IMR-90 (cell line): Measurements from ENCODE around the gene TBX3. TPM values are rescaled to one million over a fixed set of nuclear protein-coding genes. Genes with fewer than 3 reads are reported as not detected.

Experiments used
- ATAC-seq: fragments of 200-7000 bp; cut with Tn5 transposase; 2 replicates; pipeline ENCODE4 v1.9.1; 2020; ENCODE audit warnings: low read depth, mild to moderate bottlenecking, moderate library complexity
- BruUV-seq: library from RNA; stranded (reverse); fragments of 400-500 nt; replicated peaks from 2 replicates; lab custom pipeline; 2021; lab: Mats Ljungman, UMichigan
- CTCF ChIA-PET: fragments of 300-600 bp; formaldehyde crosslinking; extraction: SDS; loops from one replicate; lab custom pipeline; 2021; ENCODE audit warnings: antibody characterized with exemption; lab: Yijun Ruan, JAX
- POLR2A ChIA-PET: fragments of 300-600 bp; sonication (Branson Sonifier 250); formaldehyde crosslinking; loops from one replicate; lab custom pipeline; 2022; ENCODE audit warnings: antibody characterized with exemption; ENCODE audit not compliant: unreplicated experiment; lab: Charles Lee
- DNase-seq: peaks from one replicate; pipeline ENCODE4 v3.0.0; 2013
- H2AFZ ChIP-seq: replicated peaks from 2 replicates; pipeline ENCODE3; 2013; ENCODE audit warnings: low read length, mild to moderate bottlenecking; ENCODE audit not compliant: poor library complexity
- H2AK5ac ChIP-seq: 2 replicates; pipeline ENCODE4 v1.6.1; 2013; ENCODE audit warnings: low read depth, low read length, inconsistent platforms
- H2AK9ac ChIP-seq: replicated peaks from 2 replicates; pipeline ENCODE3; 2013; ENCODE audit warnings: mild to moderate bottlenecking, low read depth, low read length, moderate library complexity; ENCODE audit not compliant: poor library complexity
- H2BK120ac ChIP-seq: 2 replicates; pipeline ENCODE4 v1.6.1; 2013; ENCODE audit warnings: low read depth, low read length, inconsistent platforms
- H2BK15ac ChIP-seq: 3 replicates; pipeline ENCODE4 v1.6.1; 2013; ENCODE audit warnings: low read depth, low read length, inconsistent platforms
- H2BK20ac ChIP-seq: 2 replicates; pipeline ENCODE4 v1.6.1; 2013; ENCODE audit warnings: low read depth, mild to moderate bottlenecking, inconsistent platforms, low read length, moderate library complexity
- H2BK5ac ChIP-seq: 2 replicates; pipeline ENCODE4 v1.6.1; 2013; ENCODE audit warnings: mild to moderate bottlenecking, low read depth, low read length, inconsistent platforms; ENCODE audit not compliant: poor library complexity, severe bottlenecking
- H3K14ac ChIP-seq: replicated peaks from 2 replicates; pipeline ENCODE4 v1.6.1; 2013; ENCODE audit warnings: low read depth, low read length, inconsistent platforms
- H3K18ac ChIP-seq: 2 replicates; pipeline ENCODE4 v1.6.1; 2013; ENCODE audit warnings: low read depth, low read length, control low read depth
- H3K23ac ChIP-seq: 2 replicates; pipeline ENCODE4 v1.6.1; 2013; ENCODE audit warnings: low read depth, low read length, inconsistent platforms
- H3K27ac ChIP-seq: 2 replicates; pipeline ENCODE4 v1.5.1; 2013; ENCODE audit warnings: mild to moderate bottlenecking, control low read depth, low read length; ENCODE audit not compliant: insufficient read depth
- H3K27me3 ChIP-seq: 2 replicates; pipeline ENCODE4 v1.6.1; 2013; ENCODE audit warnings: low read length; ENCODE audit not compliant: control insufficient read depth, insufficient read depth
- H3K36me3 ChIP-seq: 2 replicates; pipeline ENCODE4 v1.6.1; 2013; ENCODE audit warnings: low read length, mixed read lengths; ENCODE audit not compliant: control insufficient read depth, insufficient read depth
- H3K4ac ChIP-seq: 2 replicates; pipeline ENCODE4 v1.6.1; 2013; ENCODE audit warnings: low read depth, low read length, inconsistent platforms
- H3K4me1 ChIP-seq: 2 replicates; pipeline ENCODE4 v1.6.1; 2013; ENCODE audit warnings: low read length, mixed read lengths; ENCODE audit not compliant: control insufficient read depth, insufficient read depth
- H3K4me2 ChIP-seq: 2 replicates; pipeline ENCODE4 v1.6.1; 2013; ENCODE audit warnings: low read depth, mild to moderate bottlenecking, control low read depth, low read length, moderate library complexity
- H3K4me3 ChIP-seq: 2 replicates; pipeline ENCODE4 v1.5.1; 2013; ENCODE audit warnings: low read depth, mild to moderate bottlenecking, control low read depth, low read length, moderate library complexity; ENCODE audit not compliant: insufficient read depth
- H3K56ac ChIP-seq: 2 replicates; pipeline ENCODE4 v1.6.1; 2013; ENCODE audit warnings: low read length, inconsistent platforms; ENCODE audit not compliant: insufficient read depth; ENCODE audit errors: extremely low read depth
- H3K79me1 ChIP-seq, 2 experiments: 2 replicates each; pipeline ENCODE4 v1.6.1; 2013; ENCODE audit warnings: low read length in 2 of 2, inconsistent platforms in 1 of 2, low read depth in 1 of 2
- H3K9ac ChIP-seq: 2 replicates; pipeline ENCODE4 v1.6.1; 2013; ENCODE audit warnings: low read depth, low read length, control low read depth
- H3K9me1 ChIP-seq: 2 replicates; pipeline ENCODE4 v1.6.1; 2013; ENCODE audit warnings: low read length, inconsistent platforms; ENCODE audit not compliant: insufficient read depth
- H3K9me3 ChIP-seq: 2 replicates; pipeline ENCODE4 v1.6.1; 2013; ENCODE audit warnings: low read length; ENCODE audit not compliant: control insufficient read depth, insufficient read depth
- H4K20me1 ChIP-seq: 2 replicates; pipeline ENCODE4 v1.6.1; 2013; ENCODE audit warnings: low read length, inconsistent platforms; ENCODE audit not compliant: insufficient read depth
- H4K5ac ChIP-seq: 2 replicates; pipeline ENCODE4 v1.6.1; 2013; ENCODE audit warnings: mild to moderate bottlenecking, low read depth, low read length, control low read depth
- H4K8ac ChIP-seq, 2 experiments: 2 replicates each; pipeline ENCODE4 v1.6.1; 2013; ENCODE audit warnings: low read depth in 2 of 2, low read length in 2 of 2, control low read depth in 1 of 2, inconsistent platforms in 1 of 2
- H4K91ac ChIP-seq: 2 replicates; pipeline ENCODE4 v1.6.1; 2013; ENCODE audit warnings: low read depth, low read length, inconsistent platforms; ENCODE audit not compliant: insufficient read depth
- BHLHE40 ChIP-seq: fragments of 150-350 bp; IDR thresholded peaks from 2 replicates; pipeline ENCODE4 v1.6.1; 2016; ENCODE audit warnings: mild to moderate bottlenecking, low read depth, low read length
- CEBPB ChIP-seq: IDR thresholded peaks from 2 replicates; pipeline ENCODE4 v1.6.1; 2012; ENCODE audit warnings: low read depth, low read length, improper control_type of control experiment
- CHD1 ChIP-seq: IDR thresholded peaks from 2 replicates; pipeline ENCODE4 v1.6.1; 2012; ENCODE audit warnings: low read depth, low read length, improper control_type of control experiment
- MXI1 ChIP-seq: IDR thresholded peaks from 2 replicates; pipeline ENCODE4 v1.6.1; 2012; ENCODE audit warnings: low read depth, mild to moderate bottlenecking, low read length, moderate library complexity, borderline replicate concordance
- RCOR1 ChIP-seq: IDR thresholded peaks from 2 replicates; pipeline ENCODE4 v1.6.1; 2012; ENCODE audit warnings: mild to moderate bottlenecking, low read length, improper control_type of control experiment; ENCODE audit not compliant: insufficient replicate concordance
- RFX5 ChIP-seq: IDR thresholded peaks from 2 replicates; pipeline ENCODE4 v1.8.0; 2012; ENCODE audit warnings: low read depth, mild to moderate bottlenecking, low read length, moderate library complexity
- WGBS, 2 experiments: methylation state at CpG; one replicate each; pipeline versions ENCODE4 v1.1.5 to v1.1.7; 2013; ENCODE audit warnings: missing lambda C conversion rate in 2 of 2; ENCODE audit not compliant: insufficient read length in 1 of 2; ENCODE audit errors: extremely low coverage in 2 of 2; 5-methylcytosine and 5-hydroxymethylcytosine counted together
- dilution Hi-C: fragments of 300-500 bp; cut with HindIII; formaldehyde crosslinking; loops from one replicate; pipeline ENCODE4 v1.14.3; 2018; ENCODE audit warnings: low sequenced_read_pairs; ENCODE audit not compliant: unreplicated experiment
- in situ Hi-C: fragments of 300-500 bp; cut with MboI; formaldehyde crosslinking; loops from 3 replicates; pipeline ENCODE4 v1.14.3; 2019; ENCODE audit warnings: low sequenced_read_pairs, inconsistent platforms, mixed read lengths
- intact Hi-C: fragments of 100-400 bp; cut with micrococcal nuclease; formaldehyde crosslinking; loops from 2 replicates; pipeline ENCODE4 v1.10.0; 2022
- polyA plus RNA-seq, 3 experiments: library from polyadenylated mRNA; depleted of rRNA; stranded (reverse); fragments of >200 nt; gene quantifications; 2 replicates each; pipeline ENCODE4 v1.2.3, GENCODE V29; 2012; ENCODE audit warnings: low replicate concordance in 1 of 3
- total RNA-seq: library from RNA; depleted of rRNA; stranded (reverse); fragments of >200 nt; gene quantifications from 2 replicates; pipeline ENCODE4 v1.2.3, GENCODE V29; 2012
- TF ChIP-seq, protein P1 (sequence below): fragments of 150-350 bp; IDR thresholded peaks from 2 replicates; pipeline ENCODE4 v1.6.1; 2016; ENCODE audit warnings: low read depth, mild to moderate bottlenecking, low read length, moderate library complexity, borderline replicate concordance

The TBX3 gene
- total and polyA plus RNA-seq, 2 of the 4 experiments (the other 2 are of a cell fraction): 15.8 to 44.9 TPM

DNA sequence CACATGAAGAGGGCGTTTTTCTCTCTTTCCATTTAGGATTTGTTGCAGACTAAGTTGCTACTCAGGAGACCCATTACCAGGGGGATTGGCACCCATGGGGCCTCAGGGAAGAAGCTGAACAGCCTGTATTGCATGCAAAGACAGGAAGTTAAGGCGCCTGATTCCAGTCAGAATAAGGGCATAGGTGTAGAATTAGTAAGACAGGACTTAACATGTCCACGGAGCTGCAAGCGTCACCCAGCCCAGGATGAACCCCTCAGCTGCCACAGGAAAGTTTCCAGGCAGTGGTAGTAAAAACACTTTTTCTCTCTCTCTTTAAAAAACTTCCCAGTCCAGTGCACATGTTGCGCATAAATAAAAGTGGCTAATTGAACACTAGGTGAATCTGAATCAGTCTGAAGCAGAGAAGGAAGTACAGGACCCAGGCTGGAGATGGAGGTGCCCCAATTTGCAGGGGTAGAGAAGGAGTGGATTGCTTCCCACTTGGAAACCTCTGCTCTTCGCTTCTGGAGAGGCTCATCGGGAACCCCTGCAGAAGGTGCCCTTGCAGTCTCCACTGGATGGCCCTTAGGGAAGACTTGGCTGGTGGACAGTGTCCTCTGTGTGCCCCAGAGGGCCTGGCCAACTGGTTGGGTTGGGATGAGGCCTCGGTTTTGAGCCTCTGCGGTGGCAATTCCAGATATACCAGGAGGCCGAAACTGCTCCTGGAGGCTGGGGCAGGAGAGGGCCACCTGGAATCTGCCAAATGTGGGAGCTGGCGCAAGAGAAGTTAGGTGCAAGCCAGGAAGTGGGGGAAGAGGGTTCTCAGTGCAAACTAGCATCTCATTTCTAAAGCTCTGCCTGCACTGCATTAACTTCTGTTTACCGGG is 10.7 kb upstream of the TBX3 start (continued):
- TF ChIP-seq RCOR1: no peak
- no peak for TF ChIP-seq BHLHE40

GRCh38 chr12:114693532-114693931 is 9.6 kb upstream of the TBX3 start:
- Histone ChIP-seq H2AFZ (no peak overlapping the region), H3K4ac (no peak overlapping the region), H3K9me3 (no peaks in the 10 kb centered on the region), H3K4me1 (peaks cover 13% of the 10 kb centered on the region), H3K27me3 (peaks cover 2% of the 10 kb centered on the region; the same call in 1 of the 2 replicates), H2AK9ac (no peak overlapping the region), H3K14ac (no peak overlapping the region), H2BK5ac (no peak overlapping the region), H3K56ac (no peak overlapping the region), H4K20me1 (no peaks in the 10 kb centered on the region), H3K18ac (0 out of 2 replicates have a peak overlapping the region, but pooled peaks have one; percentile 1), H3K9ac (peak overlapping the region; percentile 85; the same call in 1 of the 2 replicates), H4K5ac (no peak overlapping the region), H2BK15ac (no peak overlapping the region), H4K91ac (0 out of 2 replicates have a peak overlapping the region, but pooled peaks have one; percentile 16), H3K9me1 (peaks cover 4% of the 10 kb centered on the region; the same call in 1 of the 2 replicates), H2BK20ac (no peak overlapping the region), H4K8ac (no peak overlapping the region; a peak in 1 of 4 replicates), H2AK5ac (no peak overlapping the region), H2BK120ac (no peak overlapping the region), H3K23ac (0 out of 2 replicates have a peak overlapping the region, but pooled peaks have one; percentile 9), H3K4me3 (peak overlapping the region; percentile 76; the same call in 1 of the 2 replicates), H3K4me2 (peak overlapping the region; percentile 96), H3K36me3 (no peaks in the 10 kb centered on the region), H3K79me1 (peaks cover 6 to 35% of the 10 kb centered on the region in 2 experiments; a peak in 3 of 4 replicates), H3K27ac (no peak overlapping the region)
- TF ChIP-seq, protein P1, sequence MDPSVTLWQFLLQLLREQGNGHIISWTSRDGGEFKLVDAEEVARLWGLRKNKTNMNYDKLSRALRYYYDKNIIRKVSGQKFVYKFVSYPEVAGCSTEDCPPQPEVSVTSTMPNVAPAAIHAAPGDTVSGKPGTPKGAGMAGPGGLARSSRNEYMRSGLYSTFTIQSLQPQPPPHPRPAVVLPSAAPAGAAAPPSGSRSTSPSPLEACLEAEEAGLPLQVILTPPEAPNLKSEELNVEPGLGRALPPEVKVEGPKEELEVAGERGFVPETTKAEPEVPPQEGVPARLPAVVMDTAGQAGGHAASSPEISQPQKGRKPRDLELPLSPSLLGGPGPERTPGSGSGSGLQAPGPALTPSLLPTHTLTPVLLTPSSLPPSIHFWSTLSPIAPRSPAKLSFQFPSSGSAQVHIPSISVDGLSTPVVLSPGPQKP: no peak
- TF ChIP-seq MXI1 (no peak), RFX5 (no peak), CHD1 (no peak), CEBPB (no peak), RCOR1 (no peak)
- intact Hi-C loops (no loop called here), in situ Hi-C loops (no loop called here), dilution Hi-C loops (no loop called here)
- WGBS, 2 experiments: 43% methylated on average over 3 of the region's 6 CpGs; no CpG with 5 or more reads in 1 of the 2 experiments
- DNase-seq: no peak
- CTCF ChIA-PET: no interaction called here
- POLR2A ChIA-PET: no interaction called here
- no peak for ATAC-seq
- no TSS peak for BruUV-seq
